ENCODE measurements around the gene DOCK3. TPM values are rescaled to one million over a fixed set of nuclear protein-coding genes. Genes with fewer than 3 reads are reported as not detected.
"Not testable (repeated sequence)": the region's sequence is repeated elsewhere in the genome, so short reads cannot be mapped to it uniquely, and the experiment has no call there.

DOCK3 gene
- total RNA-seq, 1 donor from 2014 or later = 0.52 TPM

GRCh38 chr3:51386159-51386851, 711.6 kb downstream of the DOCK3 start:
- DNase-seq (ENCODE audit: low read depth) = no peak
- TF ChIP-seq, protein P1, sequence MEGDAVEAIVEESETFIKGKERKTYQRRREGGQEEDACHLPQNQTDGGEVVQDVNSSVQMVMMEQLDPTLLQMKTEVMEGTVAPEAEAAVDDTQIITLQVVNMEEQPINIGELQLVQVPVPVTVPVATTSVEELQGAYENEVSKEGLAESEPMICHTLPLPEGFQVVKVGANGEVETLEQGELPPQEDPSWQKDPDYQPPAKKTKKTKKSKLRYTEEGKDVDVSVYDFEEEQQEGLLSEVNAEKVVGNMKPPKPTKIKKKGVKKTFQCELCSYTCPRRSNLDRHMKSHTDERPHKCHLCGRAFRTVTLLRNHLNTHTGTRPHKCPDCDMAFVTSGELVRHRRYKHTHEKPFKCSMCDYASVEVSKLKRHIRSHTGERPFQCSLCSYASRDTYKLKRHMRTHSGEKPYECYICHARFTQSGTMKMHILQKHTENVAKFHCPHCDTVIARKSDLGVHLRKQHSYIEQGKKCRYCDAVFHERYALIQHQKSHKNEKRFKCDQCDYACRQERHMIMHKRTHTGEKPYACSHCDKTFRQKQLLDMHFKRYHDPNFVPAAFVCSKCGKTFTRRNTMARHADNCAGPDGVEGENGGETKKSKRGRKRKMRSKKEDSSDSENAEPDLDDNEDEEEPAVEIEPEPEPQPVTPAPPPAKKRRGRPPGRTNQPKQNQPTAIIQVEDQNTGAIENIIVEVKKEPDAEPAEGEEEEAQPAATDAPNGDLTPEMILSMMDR (conservative IDR thresholded peaks at IDR 0.05; ENCODE audit: low read depth, low read length) = no peak
- H3K4me3 ChIP-seq (ENCODE audit: low read depth, low read length) = peak overlapping the region; percentile 97

DNA sequence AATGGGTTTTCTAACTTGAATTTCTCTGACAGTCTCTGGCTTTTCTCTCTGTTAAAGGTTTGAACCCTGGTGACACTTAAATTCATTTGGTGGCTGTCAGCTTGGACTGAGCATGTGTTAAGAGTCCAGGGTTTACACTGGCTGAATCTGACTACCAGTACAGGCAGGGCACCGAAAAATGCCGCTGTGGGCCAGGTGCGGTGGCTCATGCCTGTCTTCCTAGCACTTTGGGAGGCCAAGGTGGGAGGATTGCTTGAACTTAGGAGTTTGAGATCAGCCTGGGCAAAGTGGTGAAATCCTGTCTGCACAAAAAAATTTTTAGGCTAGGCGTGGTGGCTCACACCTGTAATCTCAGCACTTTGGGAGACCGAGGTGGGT, 712.1 kb downstream of the DOCK3 start:
- DNase-seq (ENCODE audit: low read depth) = no peak
- peak overlapping the region; percentile 97 for H3K4me3 ChIP-seq (ENCODE audit: low read depth, low read length)
- TF ChIP-seq, protein P1 (conservative IDR thresholded peaks at IDR 0.05; ENCODE audit: low read depth, low read length) = no peak

- not testable (repeated sequence) for H3K4me3 ChIP-seq (ENCODE audit: low read depth, low read length); DNase-seq (ENCODE audit: low read depth)
Measured at GRCh38 chr3:51387281-51387680, 712.6 kb downstream of the DOCK3 start.

DNA sequence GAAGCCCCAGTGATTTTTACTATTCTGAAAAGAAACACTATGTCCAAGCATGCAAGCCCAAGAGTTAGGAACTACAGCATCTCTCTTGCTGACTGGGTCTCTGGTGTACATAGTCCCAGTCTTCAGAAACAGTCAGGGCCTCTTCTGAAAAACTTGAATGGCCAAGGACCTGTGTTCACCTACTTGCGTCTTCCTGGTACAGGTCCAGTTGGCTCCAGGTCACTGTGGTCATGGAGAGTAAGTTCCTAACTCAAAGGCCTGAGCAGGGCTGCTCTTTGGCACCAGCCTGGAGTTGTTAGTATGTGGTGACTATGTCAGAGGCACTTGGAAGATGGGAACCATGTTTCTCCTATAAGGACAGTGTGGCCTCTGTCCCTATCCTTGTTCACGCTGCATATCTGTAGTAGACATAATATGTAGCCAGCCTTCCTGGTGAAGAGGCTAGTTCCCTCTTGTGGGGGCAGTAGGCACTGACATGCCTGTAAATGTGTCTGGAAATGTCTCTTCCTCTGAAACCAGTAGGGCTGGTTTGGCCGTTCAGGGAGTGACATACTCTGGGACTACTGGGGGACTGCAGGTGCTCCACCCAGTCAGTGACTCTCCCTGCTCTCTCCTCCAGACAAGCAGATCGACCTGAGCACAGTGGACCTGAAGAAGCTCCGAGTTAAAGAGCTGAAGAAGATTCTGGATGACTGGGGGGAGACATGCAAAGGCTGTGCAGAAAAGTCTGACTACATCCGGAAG, 713.7 kb downstream of the DOCK3 start:
- DNase-seq (ENCODE audit: low read depth) = no peak
- TF ChIP-seq, protein P1 (conservative IDR thresholded peaks at IDR 0.05; ENCODE audit: low read depth, low read length) = peak; percentile 40
- no peak overlapping the region for H3K4me3 ChIP-seq (ENCODE audit: low read depth, low read length)

DNA sequence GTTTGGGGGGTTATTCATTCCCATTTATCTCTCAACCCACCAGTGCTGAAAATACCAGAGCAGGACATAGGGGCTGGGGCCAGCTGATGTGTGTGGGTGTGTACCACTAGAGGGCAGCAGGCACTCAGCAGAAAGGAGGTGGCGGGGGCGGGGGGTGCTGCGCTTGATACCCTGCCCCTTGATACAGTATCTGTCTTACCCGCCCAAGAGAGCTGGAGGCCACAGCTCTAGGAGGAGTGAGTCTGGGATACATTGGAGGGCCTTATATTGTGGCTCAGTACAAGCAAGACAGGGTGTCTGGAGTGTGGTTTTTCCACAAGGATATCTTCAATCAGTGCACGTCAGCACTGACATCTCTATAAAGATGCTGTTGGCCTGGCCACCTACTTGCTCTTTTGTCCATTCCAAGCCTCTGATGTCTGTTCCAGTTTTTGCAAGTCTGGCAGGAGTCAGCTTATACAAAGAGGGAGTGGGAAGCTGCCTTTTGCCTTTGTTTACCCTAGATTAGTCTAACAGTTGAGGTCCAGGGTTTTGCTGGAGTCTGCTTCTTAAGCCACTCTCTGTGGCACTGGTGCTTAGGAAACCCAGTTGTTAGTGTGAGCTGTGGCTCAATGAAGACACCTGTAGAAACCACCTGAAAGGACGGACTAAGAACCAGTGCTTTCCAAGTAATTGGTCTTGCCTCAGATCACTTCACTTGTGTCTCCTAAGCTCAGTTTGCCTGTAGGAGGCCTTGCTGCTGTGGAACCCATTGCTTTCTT, 714.9 kb downstream of the DOCK3 start:
- no peak overlapping the region for H3K4me3 ChIP-seq (ENCODE audit: low read depth, low read length)
- no peak for DNase-seq (ENCODE audit: low read depth)
- TF ChIP-seq, protein P1 (conservative IDR thresholded peaks at IDR 0.05; ENCODE audit: low read depth, low read length) = peak; percentile 85

DNA sequence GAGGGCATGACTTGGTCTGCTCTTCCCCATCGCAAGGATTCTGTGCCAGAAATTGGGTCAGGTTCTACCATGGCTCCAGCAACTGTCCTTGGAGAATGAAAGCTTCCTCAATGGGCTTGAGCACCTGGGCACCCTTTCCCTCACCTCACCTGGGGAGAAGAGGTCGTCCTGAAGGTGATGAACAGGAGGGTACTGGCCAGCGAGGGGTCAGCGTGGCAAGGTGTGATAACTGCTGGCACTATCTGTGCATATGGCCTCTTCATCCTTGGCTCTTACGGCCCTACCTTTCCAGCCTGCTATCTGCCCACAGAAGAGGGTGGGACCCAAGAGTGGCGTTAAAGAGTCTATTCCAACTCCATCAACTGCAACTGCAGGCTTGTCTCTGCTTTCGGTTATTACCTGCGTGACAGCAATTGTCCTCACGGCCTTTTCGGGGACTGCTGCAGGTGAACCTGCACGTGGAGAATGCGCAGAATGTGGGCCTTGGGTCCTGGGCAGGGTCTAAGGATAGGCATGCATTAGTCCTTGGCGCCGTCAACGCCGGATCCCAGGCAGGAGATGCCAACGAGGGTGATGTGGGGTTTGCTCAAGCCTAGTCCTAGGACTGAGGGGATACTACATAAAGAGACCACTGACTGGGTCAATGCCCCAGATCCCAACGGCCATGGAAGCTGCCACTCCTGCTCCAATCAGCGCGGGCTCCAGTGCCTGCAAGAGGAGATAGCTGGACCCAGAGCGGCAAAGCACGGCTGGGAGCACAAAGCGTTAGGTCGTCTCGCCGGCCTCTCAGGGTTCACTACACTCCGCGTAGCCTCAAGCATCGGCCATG, 715.7 kb downstream of the DOCK3 start:
- H3K4me3 ChIP-seq (ENCODE audit: low read depth, low read length) = peak overlapping the region; percentile 45
- TF ChIP-seq, protein P1 (conservative IDR thresholded peaks at IDR 0.05; ENCODE audit: low read depth, low read length) = no peak
- no peak for DNase-seq (ENCODE audit: low read depth)

Measured in epithelial cell of proximal tubule (primary cell).